ENCODE measurements around the gene PPP1R13B. TPM values are rescaled to one million over a fixed set of nuclear protein-coding genes. Genes with fewer than 3 reads are reported as not detected.

The PPP1R13B gene, protein sequence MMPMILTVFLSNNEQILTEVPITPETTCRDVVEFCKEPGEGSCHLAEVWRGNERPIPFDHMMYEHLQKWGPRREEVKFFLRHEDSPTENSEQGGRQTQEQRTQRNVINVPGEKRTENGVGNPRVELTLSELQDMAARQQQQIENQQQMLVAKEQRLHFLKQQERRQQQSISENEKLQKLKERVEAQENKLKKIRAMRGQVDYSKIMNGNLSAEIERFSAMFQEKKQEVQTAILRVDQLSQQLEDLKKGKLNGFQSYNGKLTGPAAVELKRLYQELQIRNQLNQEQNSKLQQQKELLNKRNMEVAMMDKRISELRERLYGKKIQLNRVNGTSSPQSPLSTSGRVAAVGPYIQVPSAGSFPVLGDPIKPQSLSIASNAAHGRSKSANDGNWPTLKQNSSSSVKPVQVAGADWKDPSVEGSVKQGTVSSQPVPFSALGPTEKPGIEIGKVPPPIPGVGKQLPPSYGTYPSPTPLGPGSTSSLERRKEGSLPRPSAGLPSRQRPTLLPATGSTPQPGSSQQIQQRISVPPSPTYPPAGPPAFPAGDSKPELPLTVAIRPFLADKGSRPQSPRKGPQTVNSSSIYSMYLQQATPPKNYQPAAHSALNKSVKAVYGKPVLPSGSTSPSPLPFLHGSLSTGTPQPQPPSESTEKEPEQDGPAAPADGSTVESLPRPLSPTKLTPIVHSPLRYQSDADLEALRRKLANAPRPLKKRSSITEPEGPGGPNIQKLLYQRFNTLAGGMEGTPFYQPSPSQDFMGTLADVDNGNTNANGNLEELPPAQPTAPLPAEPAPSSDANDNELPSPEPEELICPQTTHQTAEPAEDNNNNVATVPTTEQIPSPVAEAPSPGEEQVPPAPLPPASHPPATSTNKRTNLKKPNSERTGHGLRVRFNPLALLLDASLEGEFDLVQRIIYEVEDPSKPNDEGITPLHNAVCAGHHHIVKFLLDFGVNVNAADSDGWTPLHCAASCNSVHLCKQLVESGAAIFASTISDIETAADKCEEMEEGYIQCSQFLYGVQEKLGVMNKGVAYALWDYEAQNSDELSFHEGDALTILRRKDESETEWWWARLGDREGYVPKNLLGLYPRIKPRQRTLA
- 32.7 TPM for total RNA-seq

DNA sequence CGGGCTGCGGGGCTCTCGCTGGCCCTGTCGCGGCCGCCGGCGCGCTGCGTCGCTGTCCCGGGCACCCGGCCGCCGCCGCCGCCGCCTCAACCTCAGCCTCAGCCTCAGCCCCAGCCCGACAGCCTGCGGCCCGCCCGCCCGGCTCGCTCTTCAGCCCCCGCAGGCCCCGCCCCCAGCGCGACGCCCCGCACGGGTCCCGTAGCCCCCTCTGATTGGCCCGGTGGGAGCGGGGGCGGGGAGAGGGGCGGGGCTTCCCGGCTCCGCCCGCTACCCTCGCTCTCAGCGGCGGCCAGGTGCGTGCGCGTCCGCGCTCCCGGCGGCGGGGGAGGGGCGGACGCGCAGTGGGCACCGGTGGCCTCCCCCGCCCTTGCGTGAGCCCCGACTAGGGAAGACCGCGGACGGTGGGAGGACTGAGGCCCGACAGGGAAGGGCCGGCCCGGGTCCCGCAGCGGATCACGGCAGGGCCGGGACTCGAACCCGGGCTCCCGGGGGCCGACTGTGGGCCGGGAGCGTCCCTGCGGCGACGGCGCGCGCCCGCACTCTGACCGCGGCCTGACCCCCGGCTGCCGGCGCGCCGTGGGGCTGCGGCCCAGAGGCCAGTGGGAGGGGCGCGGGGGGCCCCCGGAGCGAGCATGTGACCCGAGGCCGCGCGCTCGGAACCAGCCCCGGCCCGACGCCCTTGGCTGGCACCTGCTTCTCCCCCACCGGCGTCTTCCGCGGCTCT lies at the start of gene PPP1R13B:
PPP1R13B (minus strand) TSS at position 125 of the 724 bp plus-strand sequence. CDS start 268 bp downstream, outside the sequence.
- Histone ChIP-seq H3K27ac (peak within 1 kb of the TSS; percentile 64 to 77), H3K4me3 (peak within 1 kb of the TSS; percentile 90 to 97), H3K9me3 (no peaks in the 10 kb centered on the region), H3K4me1 (peaks cover 7 to 10% of the 10 kb centered on the region in 2 donors), H3K36me3 (no peaks in the 10 kb centered on the region), H3K27me3 (no peaks in the 10 kb centered on the region)
- TF ChIP-seq, protein P1, sequence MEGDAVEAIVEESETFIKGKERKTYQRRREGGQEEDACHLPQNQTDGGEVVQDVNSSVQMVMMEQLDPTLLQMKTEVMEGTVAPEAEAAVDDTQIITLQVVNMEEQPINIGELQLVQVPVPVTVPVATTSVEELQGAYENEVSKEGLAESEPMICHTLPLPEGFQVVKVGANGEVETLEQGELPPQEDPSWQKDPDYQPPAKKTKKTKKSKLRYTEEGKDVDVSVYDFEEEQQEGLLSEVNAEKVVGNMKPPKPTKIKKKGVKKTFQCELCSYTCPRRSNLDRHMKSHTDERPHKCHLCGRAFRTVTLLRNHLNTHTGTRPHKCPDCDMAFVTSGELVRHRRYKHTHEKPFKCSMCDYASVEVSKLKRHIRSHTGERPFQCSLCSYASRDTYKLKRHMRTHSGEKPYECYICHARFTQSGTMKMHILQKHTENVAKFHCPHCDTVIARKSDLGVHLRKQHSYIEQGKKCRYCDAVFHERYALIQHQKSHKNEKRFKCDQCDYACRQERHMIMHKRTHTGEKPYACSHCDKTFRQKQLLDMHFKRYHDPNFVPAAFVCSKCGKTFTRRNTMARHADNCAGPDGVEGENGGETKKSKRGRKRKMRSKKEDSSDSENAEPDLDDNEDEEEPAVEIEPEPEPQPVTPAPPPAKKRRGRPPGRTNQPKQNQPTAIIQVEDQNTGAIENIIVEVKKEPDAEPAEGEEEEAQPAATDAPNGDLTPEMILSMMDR (IDR thresholded peaks at IDR 0.05): no peak
- intact Hi-C loops (cut with DNase I): loop anchor here (1.0 to 10.0 kb wide), 6 partner anchors 33 to 1457 kb away; partner anchors contain the start of gene BRF1
- DNase-seq (ENCODE audit: low spot score in 2 of 2): peak; percentile 63 to 94

DNA sequence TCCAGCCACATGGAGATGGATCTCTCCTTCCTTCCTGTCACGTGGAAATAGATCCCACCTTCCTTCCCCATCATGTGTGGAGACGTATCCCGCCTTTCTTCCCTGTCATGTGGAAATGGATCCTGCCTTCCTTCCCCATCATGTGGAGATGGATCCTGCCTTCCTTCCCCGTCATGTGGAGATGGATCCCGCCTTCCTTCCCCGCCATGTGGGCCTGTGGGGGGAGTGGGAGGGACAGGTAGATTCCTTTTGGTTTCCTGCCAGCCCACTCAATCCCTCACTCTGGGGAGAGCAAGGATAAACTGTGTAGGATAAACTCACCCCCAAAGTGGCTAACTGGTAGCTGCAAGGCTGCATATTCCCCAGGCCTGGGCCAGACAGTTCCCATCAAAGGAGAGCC lies 49.2 kb upstream of the PPP1R13B start:
- Histone ChIP-seq H3K27me3 (no peaks in the 10 kb centered on the region), H3K4me3 (no peak overlapping the region), H3K4me1 (no peaks in the 10 kb centered on the region), H3K27ac (no peak overlapping the region), H3K36me3 (no peaks in the 10 kb centered on the region), H3K9me3 (no peaks in the 10 kb centered on the region)
- TF ChIP-seq, protein P1 (IDR thresholded peaks at IDR 0.05): no peak
- DNase-seq (ENCODE audit: low spot score in 2 of 2): no peak
- intact Hi-C loops (cut with DNase I): no loop called here

DNA sequence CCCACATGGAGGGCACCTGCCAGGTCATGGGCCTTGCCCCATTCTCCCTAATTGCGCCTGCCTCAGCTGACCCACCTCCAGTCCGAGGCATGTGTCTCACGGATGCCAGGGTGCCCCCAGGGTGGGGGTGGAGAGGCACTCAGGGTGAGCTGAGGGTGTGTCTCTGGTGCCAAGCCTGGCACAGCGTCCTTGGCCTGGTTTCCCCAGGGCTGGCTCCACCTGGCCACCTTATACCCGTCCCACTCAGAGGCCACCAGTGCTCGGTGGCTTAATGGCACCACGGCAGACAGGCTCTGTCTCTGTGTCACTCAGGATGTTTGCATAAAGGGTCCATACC lies 47.3 kb upstream of the PPP1R13B start:
- no peak overlapping the region for H3K27ac ChIP-seq
- no peak overlapping the region for H3K4me3 ChIP-seq
- no peaks in the 10 kb centered on the region for H3K9me3 ChIP-seq
- intact Hi-C loops (cut with DNase I): no loop called here
- TF ChIP-seq, protein P1 (IDR thresholded peaks at IDR 0.05): no peak
- H3K27me3 ChIP-seq: no peaks in the 10 kb centered on the region
- no peak for DNase-seq (ENCODE audit: low spot score in 2 of 2)
- H3K36me3 ChIP-seq: no peaks in the 10 kb centered on the region
- no peaks in the 10 kb centered on the region for H3K4me1 ChIP-seq

DNA sequence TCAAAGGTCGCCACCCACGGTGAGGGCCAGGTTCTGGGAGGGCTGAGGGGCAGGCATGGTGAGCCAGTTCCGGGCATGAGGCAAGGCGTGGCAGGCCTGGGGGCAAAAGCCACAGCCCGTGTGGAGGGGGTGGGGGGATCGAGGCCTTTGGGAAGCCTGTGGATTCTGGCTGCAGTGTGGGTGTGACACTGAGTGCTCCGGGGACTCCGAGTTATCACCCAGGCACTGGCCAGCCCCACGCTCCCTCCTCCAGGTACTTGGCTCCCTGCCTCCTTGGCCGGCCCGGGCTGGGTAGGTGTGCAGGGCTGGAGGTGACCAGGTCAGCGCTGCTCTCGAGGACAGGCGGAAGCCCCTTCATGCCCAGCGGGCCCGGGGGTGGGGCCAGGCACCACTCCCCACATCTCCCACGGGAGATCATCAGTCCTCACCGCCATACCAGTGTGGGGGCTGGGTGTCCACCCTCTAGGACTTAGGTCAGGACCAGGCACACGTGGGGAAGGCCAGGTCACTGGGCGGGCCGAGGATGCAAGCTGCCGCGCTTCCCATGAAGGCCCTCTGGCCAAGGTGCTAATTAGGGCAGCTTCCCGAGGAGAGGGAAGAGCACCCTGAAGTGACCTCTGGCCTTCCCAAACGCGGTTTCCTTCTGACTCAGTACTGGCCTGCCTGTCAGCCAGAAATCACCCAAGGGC lies 46.8 kb upstream of the PPP1R13B start:
- TF ChIP-seq, protein P1 (IDR thresholded peaks at IDR 0.05): no peak
- Histone ChIP-seq H3K36me3 (no peaks in the 10 kb centered on the region), H3K4me3 (no peak overlapping the region), H3K27ac (no peak overlapping the region), H3K27me3 (no peaks in the 10 kb centered on the region), H3K4me1 (no peaks in the 10 kb centered on the region), H3K9me3 (no peaks in the 10 kb centered on the region)
- DNase-seq (ENCODE audit: low spot score in 2 of 2): no peak
- intact Hi-C loops (cut with DNase I): no loop called here

DNA sequence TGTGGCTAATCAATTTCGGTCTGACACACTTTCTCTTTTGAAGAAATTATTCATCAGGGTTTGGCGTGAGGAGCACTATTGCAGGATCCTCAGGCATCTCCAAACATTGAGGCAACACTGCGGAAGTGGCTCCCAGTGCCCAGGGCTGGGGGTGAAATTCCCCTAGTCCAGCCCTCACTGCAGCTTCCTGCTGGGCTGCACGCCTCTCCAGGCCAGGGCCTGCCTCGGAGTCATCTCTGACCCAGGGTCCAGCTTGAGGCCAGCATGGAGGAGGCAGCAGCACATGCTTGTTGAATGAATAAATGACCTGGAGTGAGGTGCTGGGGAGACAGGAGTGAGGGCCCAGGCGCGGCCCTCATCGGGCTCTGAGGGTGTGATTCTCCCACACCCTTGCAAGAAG lies 44.9 kb upstream of the PPP1R13B start:
- Histone ChIP-seq H3K4me1 (no peaks in the 10 kb centered on the region), H3K9me3 (no peaks in the 10 kb centered on the region), H3K4me3 (no peak overlapping the region), H3K36me3 (no peaks in the 10 kb centered on the region), H3K27me3 (no peaks in the 10 kb centered on the region), H3K27ac (no peak overlapping the region)
- DNase-seq (ENCODE audit: low spot score in 2 of 2): no peak
- TF ChIP-seq, protein P1 (IDR thresholded peaks at IDR 0.05): no peak
- intact Hi-C loops (cut with DNase I): no loop called here

All from ascending aorta (tissue), 2 donors.